Cardiac muscle cell (in vitro differentiated cells and primary cell): ENCODE results near the gene CYP4F8. TPM values are rescaled to one million over a fixed set of nuclear protein-coding genes. Genes with fewer than 3 reads are reported as not detected.

ENCODE experiments used
- DNase-seq, 2 donors: peaks; one replicate each; pipeline versions ENCODE4 v3.0.0 to v3.0.0-alpha.2; 2010 to 2017; ENCODE audit warnings: low read depth in 1 of 2, low spot score in 1 of 2
- H3K27ac ChIP-seq: fragments of 200-600 bp; sonication (generic); 2 replicates; pipeline ENCODE4 v1.5.1; 2016
- H3K27me3 ChIP-seq: fragments of 200-600 bp; sonication (generic); 2 replicates; pipeline ENCODE4 v1.6.0; 2016; ENCODE audit warnings: control low read depth
- H3K36me3 ChIP-seq: fragments of 200-600 bp; sonication (generic); 2 replicates; pipeline ENCODE4 v1.5.1; 2016; ENCODE audit warnings: control low read depth
- H3K4me1 ChIP-seq: fragments of 200-600 bp; sonication (generic); 2 replicates; pipeline ENCODE4 v1.8.1; 2017; ENCODE audit warnings: low read depth, mild to moderate bottlenecking, mixed run types
- H3K4me3 ChIP-seq: fragments of 200-600 bp; sonication (generic); 2 replicates; pipeline ENCODE4 v1.5.1; 2016; ENCODE audit warnings: mild to moderate bottlenecking
- H3K9me3 ChIP-seq: fragments of 200-600 bp; sonication (generic); 2 replicates; pipeline ENCODE4 v1.5.1; 2017; ENCODE audit warnings: low read depth, mild to moderate bottlenecking, control low read depth
- polyA plus RNA-seq: library from polyadenylated mRNA; unstranded; fragments of >200 nt; fragmentation: Nextera tagmentation; extraction: Ambion mirVana; gene quantifications from 2 replicates; pipeline ENCODE4 v1.2.1, GENCODE V29; 2016
- total RNA-seq: library from RNA; depleted of rRNA; stranded (reverse); fragments of >200 nt; gene quantifications from 2 replicates; pipeline ENCODE4 v1.2.3, GENCODE V29; 2016
- TF ChIP-seq, protein P1 (sequence below): IDR thresholded peaks from 2 replicates; pipeline ENCODE4 v1.5.1; 2012; ENCODE audit warnings: low read depth, mild to moderate bottlenecking, low read length

CYP4F8 gene
- total and polyA plus RNA-seq, 2 experiments from 2014 or later: not detected

DNA sequence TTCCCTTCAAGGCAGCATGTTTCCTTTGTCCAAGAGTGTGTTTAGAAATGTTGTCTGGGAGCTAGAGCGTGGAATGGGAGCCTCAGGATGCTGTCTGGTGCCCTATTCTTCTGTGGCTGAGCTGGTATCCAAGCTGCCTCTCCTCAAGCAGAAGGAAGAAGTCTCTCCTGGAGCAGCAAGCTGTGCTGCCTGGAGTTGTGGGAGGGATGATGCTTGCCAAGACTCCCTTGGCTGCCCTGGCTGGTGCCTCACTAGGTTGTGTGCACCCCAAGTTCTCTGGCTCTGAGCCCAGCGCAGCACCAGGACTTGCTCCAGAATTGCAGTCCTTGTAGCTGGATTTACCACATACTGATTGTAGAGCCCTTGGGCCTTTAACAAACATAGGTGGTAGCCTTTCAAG, 21.0 kb downstream of the CYP4F8 start:
- no peaks in the 10 kb centered on the region for H3K36me3 ChIP-seq
- no peak overlapping the region for H3K27ac ChIP-seq
- no peaks in the 10 kb centered on the region for H3K4me1 ChIP-seq
- DNase-seq: no peak
- H3K27me3 ChIP-seq: no peaks in the 10 kb centered on the region
- peaks cover 3% of the 10 kb centered on the region for H3K9me3 ChIP-seq
- no peak overlapping the region for H3K4me3 ChIP-seq
- TF ChIP-seq, protein P1, sequence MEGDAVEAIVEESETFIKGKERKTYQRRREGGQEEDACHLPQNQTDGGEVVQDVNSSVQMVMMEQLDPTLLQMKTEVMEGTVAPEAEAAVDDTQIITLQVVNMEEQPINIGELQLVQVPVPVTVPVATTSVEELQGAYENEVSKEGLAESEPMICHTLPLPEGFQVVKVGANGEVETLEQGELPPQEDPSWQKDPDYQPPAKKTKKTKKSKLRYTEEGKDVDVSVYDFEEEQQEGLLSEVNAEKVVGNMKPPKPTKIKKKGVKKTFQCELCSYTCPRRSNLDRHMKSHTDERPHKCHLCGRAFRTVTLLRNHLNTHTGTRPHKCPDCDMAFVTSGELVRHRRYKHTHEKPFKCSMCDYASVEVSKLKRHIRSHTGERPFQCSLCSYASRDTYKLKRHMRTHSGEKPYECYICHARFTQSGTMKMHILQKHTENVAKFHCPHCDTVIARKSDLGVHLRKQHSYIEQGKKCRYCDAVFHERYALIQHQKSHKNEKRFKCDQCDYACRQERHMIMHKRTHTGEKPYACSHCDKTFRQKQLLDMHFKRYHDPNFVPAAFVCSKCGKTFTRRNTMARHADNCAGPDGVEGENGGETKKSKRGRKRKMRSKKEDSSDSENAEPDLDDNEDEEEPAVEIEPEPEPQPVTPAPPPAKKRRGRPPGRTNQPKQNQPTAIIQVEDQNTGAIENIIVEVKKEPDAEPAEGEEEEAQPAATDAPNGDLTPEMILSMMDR: no peak

DNA sequence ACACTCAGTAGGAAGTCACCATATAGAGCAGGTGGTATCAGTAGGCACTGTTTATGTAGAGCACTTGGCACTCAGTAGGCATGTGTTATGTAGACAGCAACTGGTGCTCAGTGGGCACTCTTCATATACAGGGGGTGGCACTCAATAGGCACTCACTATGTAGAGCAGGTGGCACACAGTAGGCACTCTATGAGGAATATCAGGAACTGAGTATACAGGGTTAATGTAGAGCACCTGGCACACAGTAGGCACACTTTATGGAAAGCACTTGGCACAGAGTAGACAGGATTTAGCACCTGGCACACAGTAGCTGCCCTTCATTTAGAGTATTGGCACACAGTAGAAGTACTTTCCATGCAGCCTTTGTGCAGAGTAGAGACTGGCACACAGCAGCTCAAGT, 24.6 kb downstream of the CYP4F8 start:
- H3K27me3 ChIP-seq: no peaks in the 10 kb centered on the region
- H3K36me3 ChIP-seq: no peaks in the 10 kb centered on the region
- no peak for DNase-seq
- H3K4me3 ChIP-seq: no peak overlapping the region
- H3K27ac ChIP-seq: no peak overlapping the region
- no peaks in the 10 kb centered on the region for H3K4me1 ChIP-seq
- TF ChIP-seq, protein P1: no peak
- H3K9me3 ChIP-seq: peaks cover 3% of the 10 kb centered on the region

DNA sequence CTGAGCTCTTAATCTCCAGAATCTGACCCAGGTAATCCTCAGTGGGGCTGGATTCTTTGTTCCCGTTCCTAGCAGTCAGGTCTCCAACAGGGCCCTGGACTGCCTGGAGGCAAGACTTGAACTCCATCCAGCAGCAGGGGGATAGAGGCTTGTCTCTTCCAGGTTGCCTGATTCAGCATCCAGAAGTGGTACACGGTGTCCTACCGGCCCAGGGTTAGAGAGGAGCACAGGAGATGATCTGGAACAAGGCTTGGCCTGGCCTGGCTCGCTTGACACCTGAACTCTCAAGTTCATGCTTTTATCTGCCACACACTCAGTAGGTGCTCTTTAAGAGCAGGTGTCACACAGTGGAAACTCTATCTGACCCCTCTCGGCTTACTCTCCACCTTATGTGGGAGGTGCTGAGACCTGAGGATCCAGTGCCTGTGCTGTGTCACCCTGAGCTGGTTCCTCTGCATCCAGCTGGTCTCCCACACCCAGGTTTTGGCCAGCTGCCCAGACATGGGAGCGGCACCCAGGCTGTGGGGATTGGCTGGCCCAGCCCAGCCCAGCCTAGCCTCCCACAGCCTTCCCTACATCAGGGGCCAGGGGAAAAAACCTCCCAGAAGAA, 25.4 kb downstream of the CYP4F8 start, which contains the start of gene CYP4F3:
CYP4F3 (plus strand) TSS at position 604 of the 610 bp plus-strand sequence. CDS start 519 bp downstream, outside the sequence.
- Histone ChIP-seq H3K27me3 (no peaks in the 10 kb centered on the region), H3K9me3 (peaks cover 3% of the 10 kb centered on the region), H3K4me1 (no peaks in the 10 kb centered on the region), H3K27ac (no peak within 1 kb of the TSS), H3K36me3 (no peaks in the 10 kb centered on the region), H3K4me3 (no peak within 1 kb of the TSS)
- peak in 1 of 2 donors; percentile 6 for DNase-seq
- TF ChIP-seq, protein P1: no peak

DNA sequence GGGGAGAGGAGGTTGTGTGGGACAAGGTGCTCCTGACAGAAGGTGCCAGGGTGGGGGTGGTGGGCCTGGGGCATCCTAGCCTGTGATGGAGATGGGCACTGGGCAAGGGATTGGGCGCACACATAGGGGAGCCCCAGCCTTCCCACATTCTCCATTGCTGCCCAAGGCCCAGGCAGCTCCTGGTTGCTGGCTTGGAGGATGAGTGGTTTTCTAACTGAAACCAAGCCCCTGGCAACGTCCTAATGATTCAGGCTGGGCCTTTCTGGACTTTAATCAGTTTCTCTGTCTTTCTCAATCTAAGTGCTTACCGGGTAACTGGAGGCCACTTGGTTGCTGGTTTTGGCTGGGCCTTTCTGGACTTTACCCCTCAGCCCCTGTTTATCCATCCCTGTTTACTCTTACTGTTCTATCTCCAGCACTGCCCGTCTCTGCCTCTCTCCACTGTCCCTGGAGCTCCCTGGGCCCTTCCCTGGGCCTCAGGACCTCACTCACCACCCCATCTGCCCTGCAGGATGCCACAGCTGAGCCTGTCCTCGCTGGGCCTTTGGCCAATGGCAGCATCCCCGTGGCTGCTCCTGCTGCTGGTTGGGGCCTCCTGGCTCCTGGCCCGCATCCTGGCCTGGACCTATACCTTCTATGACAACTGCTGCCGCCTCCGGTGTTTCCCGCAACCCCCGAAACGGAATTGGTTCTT, 26.0 kb downstream of the CYP4F8 start:
- Histone ChIP-seq H3K27ac (no peak overlapping the region), H3K4me3 (no peak overlapping the region), H3K36me3 (no peaks in the 10 kb centered on the region), H3K9me3 (peaks cover 3% of the 10 kb centered on the region), H3K4me1 (no peaks in the 10 kb centered on the region), H3K27me3 (no peaks in the 10 kb centered on the region)
- TF ChIP-seq, protein P1: no peak
- DNase-seq: no peak

DNA sequence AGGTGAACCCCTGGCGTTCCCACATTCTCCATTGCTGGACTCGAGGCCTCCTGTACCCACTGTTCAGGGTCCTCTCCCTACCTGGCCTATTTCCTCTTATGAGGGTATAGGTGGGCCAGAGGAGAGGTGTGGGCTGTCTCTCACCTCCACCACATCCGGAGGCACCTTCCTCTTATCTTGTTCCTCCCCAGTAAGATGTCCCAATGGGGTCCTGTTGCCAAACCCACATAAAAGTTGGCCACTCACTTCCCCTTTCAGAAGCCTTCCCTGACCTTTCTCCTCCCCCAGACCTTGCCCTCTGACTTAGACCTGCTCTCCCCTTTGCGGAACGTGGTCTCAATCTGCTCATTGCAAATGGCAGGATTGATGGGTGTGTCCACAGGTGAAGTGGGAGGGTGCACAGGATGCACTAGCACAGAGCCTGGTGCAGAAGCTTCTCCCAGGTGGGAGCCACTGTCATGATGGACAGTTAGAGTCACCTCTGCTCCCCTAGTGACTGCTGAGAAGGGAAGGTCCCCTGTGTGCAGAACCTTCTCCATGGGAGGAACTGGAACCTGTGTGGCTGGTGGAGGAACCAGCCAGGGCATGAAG, 27.0 kb downstream of the CYP4F8 start:
- DNase-seq: no peak
- H3K27ac ChIP-seq: no peak overlapping the region
- peaks cover 3% of the 10 kb centered on the region for H3K9me3 ChIP-seq

More for the DNA sequence above, 27.0 kb downstream of the CYP4F8 start:
- TF ChIP-seq, protein P1: no peak
- H3K27me3 ChIP-seq: no peaks in the 10 kb centered on the region
- no peak overlapping the region for H3K4me3 ChIP-seq
- H3K4me1 ChIP-seq: no peaks in the 10 kb centered on the region
- H3K36me3 ChIP-seq: no peaks in the 10 kb centered on the region
